Effector CD8-positive, alpha-beta T cell (primary cell): ENCODE data around the gene ARHGAP28.
"Not testable (repeated sequence)": the region's sequence is repeated elsewhere in the genome, so short reads cannot be mapped to it uniquely, and the experiment has no call there.

Experiments used
- DNase-seq: peaks from one replicate; lab custom pipeline; 2025; lab: John Stamatoyannopoulos, UW

The ARHGAP28 gene

GRCh38 chr18:6820314-6820713, 90.8 kb downstream of the ARHGAP28 start:
- DNase-seq: no peak

- DNase-seq: no peak
Measured at GRCh38 chr18:6821356-6821755, 91.8 kb downstream of the ARHGAP28 start.

- DNase-seq: not testable (repeated sequence)
Measured at GRCh38 chr18:6827161-6827560, 97.6 kb downstream of the ARHGAP28 start.

GRCh38 chr18:6827566-6827965, 98.0 kb downstream of the ARHGAP28 start:
- not testable (repeated sequence) for DNase-seq

- no peak for DNase-seq
Measured at GRCh38 chr18:6830916-6831315, 101.4 kb downstream of the ARHGAP28 start.

GRCh38 chr18:6835345-6835744, 105.8 kb downstream of the ARHGAP28 start:
- no peak for DNase-seq

GRCh38 chr18:6836331-6836730, 106.8 kb downstream of the ARHGAP28 start:
- DNase-seq: no peak

GRCh38 chr18:6837904-6838303, 108.4 kb downstream of the ARHGAP28 start:
- no peak for DNase-seq

- no peak for DNase-seq
Measured at GRCh38 chr18:6842081-6842480, 112.6 kb downstream of the ARHGAP28 start.

- DNase-seq: no peak
Measured at GRCh38 chr18:6843308-6843707, 113.8 kb downstream of the ARHGAP28 start.

GRCh38 chr18:6845521-6845920, 116.0 kb downstream of the ARHGAP28 start:
- DNase-seq: not testable (repeated sequence)

- DNase-seq: no peak
Measured at GRCh38 chr18:6850396-6850795, 120.9 kb downstream of the ARHGAP28 start.

GRCh38 chr18:6851480-6851879, 122.0 kb downstream of the ARHGAP28 start:
- no peak for DNase-seq

GRCh38 chr18:6854811-6855210, 125.3 kb downstream of the ARHGAP28 start:
- DNase-seq: no peak

GRCh38 chr18:6855767-6856166, 126.3 kb downstream of the ARHGAP28 start:
- DNase-seq: no peak

- no peak for DNase-seq
Measured at GRCh38 chr18:6857300-6857699, 127.8 kb downstream of the ARHGAP28 start.

- no peak for DNase-seq
Measured at GRCh38 chr18:6859676-6860422, 130.3 kb downstream of the ARHGAP28 start.

GRCh38 chr18:6860804-6861448, 131.4 kb downstream of the ARHGAP28 start:
- DNase-seq: no peak

GRCh38 chr18:6865251-6865650, 135.7 kb downstream of the ARHGAP28 start:
- DNase-seq: no peak

GRCh38 chr18:6866552-6867085, 137.1 kb downstream of the ARHGAP28 start:
- no peak for DNase-seq

- DNase-seq: no peak
Measured at GRCh38 chr18:6868033-6868432, 138.5 kb downstream of the ARHGAP28 start.

GRCh38 chr18:6871566-6871965, 142.1 kb downstream of the ARHGAP28 start:
- no peak for DNase-seq

- DNase-seq: no peak
Measured at GRCh38 chr18:6873040-6873751, 143.7 kb downstream of the ARHGAP28 start.
